ENCODE results near the gene NCMAP. TPM values are rescaled to one million over a fixed set of nuclear protein-coding genes. Genes with fewer than 3 reads are reported as not detected.

The NCMAP gene
- total and polyA plus RNA-seq, 2 of the 8 experiments (the other 6 are each of a cell fraction or from before 2014, with no cell fraction given): 0.21 to 0.39 TPM

GRCh38 chr1:24648919-24649318 is 93.0 kb downstream of the NCMAP start:
- H2AK5ac ChIP-seq (ENCODE audit: low read depth, low read length): no peak overlapping the region
- POLR2A ChIA-PET (ENCODE audit: partially characterized antibody): interaction anchor here (1.0 to 14.2 kb wide), 4 partner anchors 8 to 116 kb away, joined by 3 to 199 read pairs (median 8); no protein-coding TSS in a partner anchor
- H3K27me3 ChIP-seq (replicated peaks in 1 of 4; ENCODE audit: control insufficient read depth in 3 of 4, extremely low read depth in 1 of 4, insufficient read depth in 3 of 4, low read length in 3 of 4): no peaks in the 10 kb centered on the region
- no peak overlapping the region for H4K8ac ChIP-seq (ENCODE audit: extremely low read depth, insufficient read depth, low read length)
- H3K23ac ChIP-seq (ENCODE audit: insufficient read length): no peak overlapping the region
- H3K79me2 ChIP-seq (ENCODE audit: control insufficient read depth in 1 of 2, insufficient read depth in 2 of 2, low read length in 2 of 2): peaks cover 13 to 49% of the 10 kb centered on the region in 2 experiments
- FAIRE-seq (no peak), DNase-seq (ENCODE audit: low read depth in 1 of 2, low spot score in 2 of 2) (no peak)
- TF ChIP-seq BRCA1 (IDR thresholded peaks at IDR 0.05; ENCODE audit: low read depth, low read length) (no peak), GTF2F1 (IDR thresholded peaks at IDR 0.05; ENCODE audit: borderline replicate concordance, low read depth, low read length) (no peak), EP300 (IDR thresholded peaks at IDR 0.05; ENCODE audit: borderline replicate concordance in 1 of 2, low read depth in 2 of 2, low read length in 2 of 2) (no peak), JUND (IDR thresholded peaks at IDR 0.05; ENCODE audit: low read length) (no peak), NRF1 (IDR thresholded peaks at IDR 0.05; ENCODE audit: low read depth, low read length) (no peak), POLR2A (IDR thresholded peaks at IDR 0.05; ENCODE audit: control extremely low read depth in 1 of 2, low read depth in 2 of 2, low read length in 2 of 2) (no peak), SP1 (IDR thresholded peaks at IDR 0.05; ENCODE audit: low read depth, low read length) (no peak)
- H2BK20ac ChIP-seq (ENCODE audit: low read length): no peak overlapping the region
- no peak overlapping the region for H2AFZ ChIP-seq (ENCODE audit: low read length)
- no peak overlapping the region for H4K5ac ChIP-seq (ENCODE audit: insufficient read length, low read depth, low read length)
- H3K4me2 ChIP-seq (ENCODE audit: insufficient read depth in 1 of 2, low read depth in 2 of 2, low read length in 2 of 2): no peak overlapping the region
- no peak overlapping the region for H2BK120ac ChIP-seq (replicated peaks; ENCODE audit: low read depth, low read length)
- H3K4me3 ChIP-seq (ENCODE audit: extremely low read depth in 1 of 4, insufficient read depth in 2 of 4, low read depth in 3 of 4, low read length in 4 of 4): no peak overlapping the region
- H2BK12ac ChIP-seq (ENCODE audit: low read depth, low read length): no peak overlapping the region
- H4K91ac ChIP-seq (replicated peaks; ENCODE audit: insufficient read length, low read length): no peak overlapping the region
- no peak overlapping the region for H3K14ac ChIP-seq (ENCODE audit: insufficient read length)
- H3K79me1 ChIP-seq (ENCODE audit: low read depth, low read length): no peaks in the 10 kb centered on the region; the same call in 1 of the 2 replicates
- 95% methylated on average over 5 of the region's 5 CpGs; no CpG with 5 or more reads in 1 of the 2 experiments for WGBS, 2 experiments (ENCODE audit: extremely low coverage in 1 of 2, insufficient coverage in 1 of 2, insufficient read length in 1 of 2, insufficient replicate concordance in 2 of 2, low coverage in 1 of 2, low lambda C conversion rate in 2 of 2, missing lambda C conversion rate in 1 of 2)
- no peak overlapping the region for H3K27ac ChIP-seq (ENCODE audit: low read depth, low read length)
- H3K23me2 ChIP-seq (ENCODE audit: low read depth, low read length): peaks cover 3% of the 10 kb centered on the region; the same call in 1 of the 2 replicates
- H2BK15ac ChIP-seq (ENCODE audit: low read length): no peak overlapping the region
- peaks cover 0 to 3% (median 0%) of the 10 kb centered on the region in 4 experiments; a peak in 2 of 7 replicates for H3K4me1 ChIP-seq (replicated peaks in 1 of 4; ENCODE audit: control insufficient read depth in 3 of 4, insufficient read depth in 4 of 4, low read length in 3 of 4)
- peaks cover 9 to 11% of the 10 kb centered on the region in 2 experiments for H4K20me1 ChIP-seq (replicated peaks in 1 of 2; ENCODE audit: control insufficient read depth in 1 of 2, insufficient read depth in 2 of 2, low read length in 2 of 2)
- no peak overlapping the region for H3K18ac ChIP-seq (ENCODE audit: extremely low read depth, low read length)
- H3K56ac ChIP-seq (replicated peaks; ENCODE audit: insufficient read length, low read depth, low read length): no peak overlapping the region
- H3K36me3 ChIP-seq (ENCODE audit: control insufficient read depth in 2 of 4, insufficient read depth in 4 of 4, low read length in 3 of 4): peaks cover 60 to 90% (median 79%) of the 10 kb centered on the region in 4 experiments
- no peak overlapping the region for H3K4ac ChIP-seq (replicated peaks; ENCODE audit: insufficient read length, low read depth, low read length)
- CTCF ChIA-PET (ENCODE audit: partially characterized antibody): interaction anchor here (0.9 kb wide), 1 partner anchor 18 kb away, joined by 3 read pairs; no protein-coding TSS in a partner anchor
- no peak overlapping the region for H3K9ac ChIP-seq (replicated peaks in 1 of 4; ENCODE audit: extremely low read depth in 1 of 4, low read depth in 3 of 4, low read length in 3 of 4)
- no peak overlapping the region for H2BK5ac ChIP-seq (ENCODE audit: low read depth, low read length)
- H3K9me3 ChIP-seq (ENCODE audit: insufficient read depth in 2 of 2, low read depth in 1 of 2, low read length in 1 of 2): no peaks in the 10 kb centered on the region

All from H1 (cell line).